ENCODE results near the gene BARHL1.

BARHL1 gene

GRCh38 chr9:132626285-132626684 lies 43.9 kb downstream of the BARHL1 start:
- no peak for DNase-seq

- no peak for DNase-seq
Measured at GRCh38 chr9:132627106-132627505, 44.7 kb downstream of the BARHL1 start.

DNA sequence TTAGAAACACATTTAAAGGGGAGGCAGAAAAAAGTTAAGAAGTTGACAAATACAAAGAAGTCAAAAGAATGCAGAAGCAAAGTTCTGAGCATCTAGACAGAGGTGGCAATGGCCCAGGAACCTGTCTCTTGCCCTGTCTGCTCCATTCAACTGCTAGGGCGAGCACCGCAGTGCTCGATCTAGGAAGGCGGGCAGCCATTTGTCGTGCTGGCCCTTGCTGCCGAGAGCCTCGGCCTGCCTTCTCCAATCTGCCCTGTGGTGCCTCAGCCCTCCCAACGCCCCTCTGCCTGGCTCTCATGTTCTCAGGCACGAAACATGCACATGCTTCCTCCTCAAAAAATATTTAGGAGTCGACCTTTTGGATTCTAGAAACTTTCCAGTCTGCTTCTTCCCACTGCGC lies 45.2 kb downstream of the BARHL1 start:
- no peak for DNase-seq

GRCh38 chr9:132628746-132629145 lies 46.3 kb downstream of the BARHL1 start:
- DNase-seq = no peak

DNA sequence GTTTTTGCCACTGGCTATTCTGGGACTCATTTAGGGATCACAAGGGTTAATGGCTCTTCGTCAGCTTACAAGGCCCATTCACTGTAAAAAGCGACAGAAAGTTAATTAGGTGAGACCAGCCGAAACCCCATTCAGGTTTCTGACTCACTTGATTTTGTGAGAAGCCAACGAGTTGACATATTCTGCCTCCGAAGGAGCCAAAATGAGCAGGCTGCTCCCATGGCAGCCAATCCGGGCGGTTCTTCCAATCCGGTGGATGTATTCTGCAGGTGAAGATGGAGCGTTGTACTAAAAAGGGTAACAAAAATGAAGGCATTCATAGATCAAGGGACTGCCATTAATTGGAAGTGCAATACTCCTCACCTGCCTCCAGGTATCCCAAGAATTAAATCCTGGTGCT lies 47.7 kb downstream of the BARHL1 start:
- DNase-seq = no peak

DNA sequence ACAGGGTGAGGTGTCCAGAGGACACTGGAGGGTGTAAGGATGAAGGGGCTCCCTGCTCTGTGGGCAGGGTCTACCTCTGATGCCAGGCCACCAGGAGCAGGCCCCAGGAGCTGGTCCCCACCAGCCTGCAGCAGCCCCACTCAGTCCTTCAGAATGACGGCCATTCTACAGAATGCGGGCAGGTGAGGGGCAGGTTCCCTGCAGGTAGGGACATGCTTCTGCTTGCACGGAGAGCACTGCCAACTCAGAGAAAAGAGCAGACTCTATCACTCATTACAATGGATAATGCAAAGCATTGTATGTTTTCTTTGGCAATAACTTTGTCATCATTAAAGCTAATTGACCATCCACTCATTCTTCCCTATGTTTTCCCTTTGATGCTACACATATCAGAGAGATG lies 48.4 kb downstream of the BARHL1 start:
- DNase-seq = no peak

DNA sequence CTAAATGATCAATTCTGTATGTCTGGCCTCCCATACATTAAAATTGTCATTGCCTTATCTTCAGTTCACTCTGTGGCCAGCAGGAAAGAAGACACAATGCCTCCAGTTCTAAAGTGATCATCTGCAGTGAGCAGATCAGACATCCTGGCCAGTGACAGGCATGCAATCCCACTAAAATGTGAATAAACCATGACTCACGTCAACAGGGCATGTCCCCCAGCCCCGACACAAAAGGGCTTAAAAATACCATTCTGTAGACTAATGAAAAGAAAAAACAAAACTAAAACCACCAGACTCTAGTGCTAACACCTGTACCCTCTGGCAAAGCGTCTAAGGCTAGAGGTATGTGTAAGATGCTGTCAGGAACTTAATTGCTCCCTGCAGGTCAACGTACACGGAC lies 48.9 kb downstream of the BARHL1 start:
- DNase-seq = no peak

DNA sequence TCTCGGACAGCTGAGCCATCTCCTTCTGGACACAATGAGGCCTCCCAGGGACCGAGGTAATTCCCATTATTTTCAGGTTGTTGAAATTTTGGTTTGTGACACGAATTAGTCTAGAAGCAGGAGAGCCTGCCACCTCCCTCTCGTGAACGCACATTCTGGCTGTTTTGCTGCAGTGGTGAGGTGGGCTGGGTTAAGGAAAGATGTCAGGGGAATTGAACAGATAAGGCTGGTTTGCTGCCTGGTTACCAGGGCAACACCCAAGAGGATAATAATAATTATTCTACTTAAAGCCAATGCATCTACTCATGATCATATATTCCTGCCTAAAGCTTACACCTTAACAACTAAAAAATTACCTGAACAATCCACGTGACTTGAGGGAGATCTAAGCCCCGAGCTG lies 49.3 kb downstream of the BARHL1 start:
- DNase-seq = no peak

DNA sequence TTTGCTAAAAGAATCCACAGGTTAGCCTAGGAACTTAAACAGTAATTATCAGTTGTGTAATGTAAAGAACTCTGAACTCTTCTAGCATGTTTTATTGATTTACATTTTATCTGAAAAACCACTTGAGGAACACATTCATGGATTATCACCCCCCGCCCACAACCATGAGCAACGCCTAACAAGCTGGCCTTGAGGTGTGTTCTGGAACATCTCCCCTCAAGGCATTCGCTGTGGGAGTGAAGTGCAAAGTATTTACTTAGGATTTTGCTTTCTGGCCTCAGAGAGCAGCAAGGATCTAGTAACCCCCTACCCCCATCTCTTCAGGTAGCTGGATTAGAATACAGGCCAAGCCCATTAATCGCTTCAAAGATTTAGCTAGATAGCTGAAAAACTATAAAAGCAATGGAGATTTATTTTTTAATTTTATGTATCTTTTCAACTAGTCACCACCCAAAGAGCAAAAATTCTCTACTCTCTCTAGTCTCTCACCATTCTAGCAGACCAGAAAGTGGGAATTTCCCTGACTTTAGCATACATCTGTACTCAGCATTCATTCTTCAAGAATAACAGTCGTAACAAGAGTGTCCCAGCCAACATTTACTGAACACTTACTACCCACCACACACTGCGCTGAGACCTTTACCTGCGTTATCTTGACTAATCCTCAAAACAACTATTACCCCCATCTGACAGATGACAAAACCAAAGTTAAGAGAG lies 50.2 kb downstream of the BARHL1 start:
- no peak for DNase-seq

GRCh38 chr9:132634327-132634726 lies 51.9 kb downstream of the BARHL1 start:
- DNase-seq = no peak

- DNase-seq = no peak
Measured at GRCh38 chr9:132637351-132637750, 54.9 kb downstream of the BARHL1 start.

GRCh38 chr9:132637801-132638200 lies 55.4 kb downstream of the BARHL1 start:
- DNase-seq = no peak

DNA sequence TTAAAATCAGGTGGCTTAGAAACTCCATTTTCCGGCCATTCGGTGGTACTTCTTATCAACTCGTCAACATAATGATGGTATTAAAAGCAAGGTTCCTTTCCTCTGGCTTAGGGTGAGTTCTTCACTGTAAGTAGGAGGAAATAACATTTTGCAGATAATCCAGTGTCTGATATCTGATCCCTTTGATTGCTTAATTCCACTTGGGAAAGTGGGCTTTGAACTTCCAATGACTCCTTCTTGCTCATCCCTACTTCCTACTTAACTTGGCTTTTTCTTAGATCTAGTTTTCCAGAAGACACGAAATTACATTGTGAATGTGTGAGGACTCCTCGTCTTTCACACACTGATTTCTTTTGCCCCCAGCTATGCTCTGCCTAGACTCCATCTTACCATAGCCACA lies 55.8 kb downstream of the BARHL1 start:
- DNase-seq = no peak

DNA sequence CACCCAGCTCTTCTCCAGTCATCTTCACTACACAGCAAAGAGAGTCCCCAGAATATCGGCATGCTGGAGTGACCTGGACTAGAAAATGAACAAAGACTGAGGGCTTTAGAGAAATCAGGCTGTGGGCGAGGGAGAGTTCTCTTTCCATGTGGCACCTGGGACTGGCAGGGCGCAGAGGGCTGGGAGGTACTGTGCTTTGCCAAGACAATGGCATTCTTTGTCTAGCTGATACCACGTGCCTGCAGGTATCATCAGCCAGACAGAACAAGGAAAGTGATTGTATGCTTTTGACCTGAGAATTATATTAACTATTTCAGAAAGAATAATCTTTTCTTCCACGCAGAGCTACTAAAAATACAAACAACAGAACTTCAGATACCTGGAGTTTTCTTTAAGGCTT lies 56.9 kb downstream of the BARHL1 start:
- DNase-seq = no peak

All from NCI-H187 treated with DMSO at 0.1 percent for 48 hours (cell line).